CD14-positive monocyte (primary cell): ENCODE results near the gene SEMA6B. TPM values are rescaled to one million over a fixed set of nuclear protein-coding genes. Genes with fewer than 3 reads are reported as not detected.

ENCODE experiments used
- DNase-seq, 3 donors: peaks; one replicate each; pipeline ENCODE4 v3.0.0-alpha.2; 2011 to 2022
- H2AFZ ChIP-seq: 2 replicates; pipeline ENCODE4 v1.6.0; 2012; ENCODE audit warnings: mild to moderate bottlenecking, low read depth, low read length, inconsistent platforms; ENCODE audit not compliant: insufficient read depth, poor library complexity, severe bottlenecking
- H3K27ac ChIP-seq, 2 donors: 1 replicate in 1 of 2; 2 replicates in 1 of 2; pipeline ENCODE4 v1.5.1; 2012 to 2013; ENCODE audit warnings: low read length in 2 of 2, control low read depth in 1 of 2, inconsistent platforms in 1 of 2, low read depth in 1 of 2, mild to moderate bottlenecking in 1 of 2
- H3K27me3 ChIP-seq, 2 donors: one replicate each; pipeline versions ENCODE4 v1.6.0 to v1.6.1; 2011 to 2013; ENCODE audit warnings: low read length in 2 of 2; ENCODE audit not compliant: control insufficient read depth in 2 of 2, insufficient read depth in 2 of 2
- H3K36me3 ChIP-seq, 2 donors: replicated peaks in 1 of 2; 1 replicate in 1 of 2; 2 replicates in 1 of 2; pipeline versions ENCODE4 v1.5.1 to v1.6.1; 2012 to 2013; ENCODE audit warnings: low read length in 2 of 2, control low read depth in 1 of 2, inconsistent platforms in 1 of 2, mild to moderate bottlenecking in 1 of 2; ENCODE audit not compliant: insufficient read depth in 2 of 2, control insufficient read depth in 1 of 2
- H3K4me1 ChIP-seq, 2 donors: 1 replicate in 1 of 2; 2 replicates in 1 of 2; pipeline versions ENCODE4 v1.5.1 to v1.6.1; 2012 to 2013; ENCODE audit warnings: low read length in 2 of 2, control low read depth in 1 of 2, inconsistent platforms in 1 of 2, mild to moderate bottlenecking in 1 of 2, moderate library complexity in 1 of 2; ENCODE audit not compliant: insufficient read depth in 2 of 2, control insufficient read depth in 1 of 2
- H3K4me2 ChIP-seq: replicated peaks from 2 replicates; pipeline ENCODE3; 2012; ENCODE audit warnings: low read length, moderate library complexity, mild to moderate bottlenecking; ENCODE audit not compliant: poor library complexity, severe bottlenecking; ENCODE audit errors: extremely low read depth
- H3K4me3 ChIP-seq, 3 experiments: fragments of 200-600 bp in 1 of 3; sonication (generic) in 1 of 3; replicated peaks in 1 of 3; 1 replicate in 2 of 3; 2 replicates in 1 of 3; pipeline ENCODE4 v1.5.1; 2011 to 2013; ENCODE audit warnings: low read length in 3 of 3, mild to moderate bottlenecking in 3 of 3, control low read depth in 2 of 3, low read depth in 2 of 3, inconsistent platforms in 1 of 3, moderate library complexity in 1 of 3
- H3K79me2 ChIP-seq: 2 replicates; pipeline ENCODE4 v1.6.0; 2012; ENCODE audit warnings: mild to moderate bottlenecking, control low read depth, inconsistent platforms, low read length, moderate library complexity; ENCODE audit not compliant: insufficient read depth
- H3K9ac ChIP-seq: 2 replicates; pipeline ENCODE4 v1.6.0; 2017; ENCODE audit warnings: low read length, mild to moderate bottlenecking; ENCODE audit not compliant: insufficient read depth, poor library complexity, severe bottlenecking
- H3K9me3 ChIP-seq, 2 donors: replicated peaks in 1 of 2; 1 replicate in 1 of 2; 2 replicates in 1 of 2; pipeline versions ENCODE4 v1.5.1 to v1.6.1; 2012 to 2013; ENCODE audit warnings: low read length in 2 of 2, control low read depth in 1 of 2; ENCODE audit not compliant: control insufficient read depth in 1 of 2, insufficient read depth in 1 of 2
- H4K20me1 ChIP-seq: 2 replicates; pipeline ENCODE4 v1.6.0; 2012; ENCODE audit warnings: mild to moderate bottlenecking, low read length, control low read depth, moderate library complexity; ENCODE audit not compliant: insufficient read depth
- H3K27ac Mint-ChIP-seq, 7 donors: one replicate each; pipeline ENCODE4 v1.8.0; 2020; ENCODE audit warnings: mild to moderate bottlenecking in 7 of 7, mixed read lengths in 7 of 7, moderate library complexity in 6 of 7, inconsistent platforms in 2 of 7
- H3K27me3 Mint-ChIP-seq, 3 donors: one replicate each; pipeline ENCODE4 v1.8.0; 2021 to 2022; ENCODE audit warnings: low read depth in 3 of 3, mild to moderate bottlenecking in 3 of 3, mixed read lengths in 3 of 3, moderate library complexity in 3 of 3, inconsistent platforms in 1 of 3
- H3K36me3 Mint-ChIP-seq, 2 donors: one replicate each; pipeline ENCODE4 v1.8.0; 2020; ENCODE audit warnings: mixed read lengths in 2 of 2, inconsistent platforms in 1 of 2, mild to moderate bottlenecking in 1 of 2
- H3K4me1 Mint-ChIP-seq: one replicate; pipeline ENCODE4 v1.8.0; 2020; ENCODE audit warnings: mild to moderate bottlenecking, mixed read lengths
- H3K4me3 Mint-ChIP-seq, 2 donors: one replicate each; pipeline ENCODE4 v1.8.0; 2020; ENCODE audit warnings: mild to moderate bottlenecking in 2 of 2, mixed read lengths in 2 of 2, moderate library complexity in 1 of 2
- H3K9me3 Mint-ChIP-seq, 7 donors: one replicate each; pipeline ENCODE4 v1.8.0; 2020 to 2022; ENCODE audit warnings: mixed read lengths in 7 of 7, mild to moderate bottlenecking in 6 of 7, moderate library complexity in 6 of 7, inconsistent platforms in 2 of 7
- WGBS: methylation state at CpG from one replicate; pipeline ENCODE4 v1.1.5; 2013; ENCODE audit warnings: missing lambda C conversion rate; ENCODE audit not compliant: insufficient coverage; 5-methylcytosine and 5-hydroxymethylcytosine counted together
- intact Hi-C, 2 donors: fragments of 100-400 bp; cut with micrococcal nuclease; formaldehyde crosslinking; loops; one replicate each; pipeline versions ENCODE4 v1.15.0 to v1.15.1; 2023
- polyA plus RNA-seq, 3 donors: library from polyadenylated mRNA; depleted of rRNA in 1 of 3; unstranded in 2 of 3; stranded (reverse) in 1 of 3; fragments of 300-500 nt in 2 of 3; fragments of >200 nt in 1 of 3; fragmentation: Illumina TruSeq in 2 of 3; gene quantifications; 1 replicate in 2 of 3; 2 replicates in 1 of 3; pipeline ENCODE4 v1.2.3, GENCODE V29; 2012 to 2021
- TF ChIP-seq, protein P1 (sequence below): fragments of 200-600 bp; IDR thresholded peaks from one replicate; pipeline ENCODE4 v1.8.0; 2022; ENCODE audit warnings: antibody characterized with exemption, mild to moderate bottlenecking

SEMA6B gene
- polyA plus RNA-seq, 3 donors, result 0.12 to 1.6 (median 0.87) TPM

DNA sequence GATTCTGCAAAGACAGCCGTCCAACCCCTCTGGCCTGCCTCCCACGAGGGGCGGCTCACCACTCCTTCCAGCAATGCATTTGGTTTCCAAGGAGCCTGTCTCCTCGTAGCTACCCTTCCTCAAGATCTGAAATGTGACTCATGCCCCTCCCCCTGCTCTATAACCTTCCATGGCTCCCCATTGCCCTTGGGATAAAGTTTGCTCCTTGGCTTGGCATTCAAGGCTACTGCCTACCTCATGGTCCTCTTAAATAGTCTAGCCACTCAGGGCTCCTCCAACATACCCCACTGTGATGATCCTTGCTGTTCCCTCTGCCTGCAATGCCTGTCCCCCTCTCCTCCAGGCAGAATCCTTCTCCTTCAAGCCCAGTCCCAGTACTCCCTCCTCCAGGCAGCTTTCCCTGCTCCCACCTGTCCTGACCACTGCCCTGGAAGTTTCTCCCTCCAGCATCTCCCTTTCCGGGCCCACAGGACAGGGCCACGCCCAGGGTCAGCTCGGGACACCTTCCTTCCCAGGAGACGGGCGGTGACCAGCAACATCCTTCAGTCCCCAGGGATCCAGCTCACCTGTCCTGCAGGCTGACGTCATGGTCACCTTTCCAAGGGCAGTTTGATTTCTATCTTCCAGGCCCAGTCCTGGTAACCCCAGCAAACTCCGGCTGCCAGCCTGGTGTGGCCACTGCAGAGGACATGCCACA, 19.2 kb upstream of the SEMA6B start:
- Histone ChIP-seq H3K36me3 (no peaks in the 10 kb centered on the region), H3K27me3 (peaks cover 26 to 89% of the 10 kb centered on the region in 2 donors), H3K9ac (no peak overlapping the region), H3K79me2 (no peaks in the 10 kb centered on the region), H4K20me1 (no peaks in the 10 kb centered on the region), H2AFZ (no peak overlapping the region), H3K4me2 (no peak overlapping the region), H3K4me3 (no peak overlapping the region), H3K27ac (no peak overlapping the region), H3K9me3 (peaks cover 0 to 21% of the 10 kb centered on the region in 2 donors), H3K4me1 (no peaks in the 10 kb centered on the region)
- WGBS, result 84% methylated on average over 11 of the region's 11 CpGs
- Mint-ChIP-seq H3K9me3 (peaks cover 2 to 24% (median 8%) of the 10 kb centered on the region in 7 donors), H3K27ac (no peak overlapping the region), H3K36me3 (peaks cover 3 to 4% of the 10 kb centered on the region in 2 donors), H3K4me3 (peak overlapping the region in 1 of 2 donors; percentile 72), H3K27me3 (peaks cover 66 to 93% (median 83%) of the 10 kb centered on the region in 3 donors), H3K4me1 (peaks cover 12% of the 10 kb centered on the region)
- DNase-seq, result no peak
- TF ChIP-seq, protein P1, sequence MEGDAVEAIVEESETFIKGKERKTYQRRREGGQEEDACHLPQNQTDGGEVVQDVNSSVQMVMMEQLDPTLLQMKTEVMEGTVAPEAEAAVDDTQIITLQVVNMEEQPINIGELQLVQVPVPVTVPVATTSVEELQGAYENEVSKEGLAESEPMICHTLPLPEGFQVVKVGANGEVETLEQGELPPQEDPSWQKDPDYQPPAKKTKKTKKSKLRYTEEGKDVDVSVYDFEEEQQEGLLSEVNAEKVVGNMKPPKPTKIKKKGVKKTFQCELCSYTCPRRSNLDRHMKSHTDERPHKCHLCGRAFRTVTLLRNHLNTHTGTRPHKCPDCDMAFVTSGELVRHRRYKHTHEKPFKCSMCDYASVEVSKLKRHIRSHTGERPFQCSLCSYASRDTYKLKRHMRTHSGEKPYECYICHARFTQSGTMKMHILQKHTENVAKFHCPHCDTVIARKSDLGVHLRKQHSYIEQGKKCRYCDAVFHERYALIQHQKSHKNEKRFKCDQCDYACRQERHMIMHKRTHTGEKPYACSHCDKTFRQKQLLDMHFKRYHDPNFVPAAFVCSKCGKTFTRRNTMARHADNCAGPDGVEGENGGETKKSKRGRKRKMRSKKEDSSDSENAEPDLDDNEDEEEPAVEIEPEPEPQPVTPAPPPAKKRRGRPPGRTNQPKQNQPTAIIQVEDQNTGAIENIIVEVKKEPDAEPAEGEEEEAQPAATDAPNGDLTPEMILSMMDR, result no peak
- intact Hi-C loops, result loop anchor here (5.0 kb wide), 1 partner anchor 54 kb away; no protein-coding TSS in a partner anchor

DNA sequence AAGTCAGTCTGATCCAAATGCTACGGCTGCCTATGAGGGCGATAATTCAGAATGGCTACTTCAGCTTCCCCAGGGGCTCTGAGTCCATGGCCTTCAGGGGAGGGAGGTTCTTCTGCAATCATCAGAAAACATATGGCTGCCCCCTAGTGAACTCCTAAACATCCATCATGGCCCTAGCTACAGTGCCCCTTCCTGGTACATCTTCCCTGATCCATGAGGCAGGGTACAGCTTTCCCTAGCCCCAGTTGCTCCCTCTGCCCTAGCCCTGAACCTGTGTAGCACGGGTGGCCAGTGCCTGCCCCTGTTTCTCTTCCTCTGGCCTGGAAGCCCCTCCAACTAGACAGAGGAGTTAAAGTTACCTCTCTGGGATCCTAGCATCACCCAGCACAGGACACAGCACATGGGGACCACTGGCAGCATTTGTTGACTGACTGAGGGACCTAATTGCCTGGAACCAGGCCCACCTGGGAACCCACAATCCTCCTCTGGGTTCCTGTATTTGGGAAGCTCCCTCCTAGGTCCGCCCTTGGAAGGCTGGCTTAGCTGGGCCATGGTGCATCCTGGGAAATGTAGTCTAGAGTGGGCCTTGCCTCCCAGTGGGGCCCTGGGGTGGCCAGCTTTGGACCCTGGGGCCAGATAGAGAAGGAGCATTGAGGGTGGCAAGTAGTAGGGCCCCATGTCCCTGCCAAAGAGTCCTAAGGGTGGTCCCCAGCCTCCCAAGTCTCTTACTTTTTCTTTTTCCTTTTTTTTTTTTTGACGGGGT, 17.7 kb upstream of the SEMA6B start:
- Histone ChIP-seq H3K4me1 (no peaks in the 10 kb centered on the region), H3K27me3 (peaks cover 19 to 76% of the 10 kb centered on the region in 2 donors), H3K36me3 (no peaks in the 10 kb centered on the region), H3K9me3 (peaks cover 0 to 19% of the 10 kb centered on the region in 2 donors), H3K4me3 (no peak overlapping the region), H3K79me2 (no peaks in the 10 kb centered on the region), H3K27ac (no peak overlapping the region), H2AFZ (no peak overlapping the region), H3K4me2 (no peak overlapping the region), H4K20me1 (no peaks in the 10 kb centered on the region), H3K9ac (no peak overlapping the region)
- peaks cover 0 to 22% (median 4%) of the 10 kb centered on the region in 7 donors for H3K9me3 Mint-ChIP-seq
- intact Hi-C loops, result loop anchor here (5.0 kb wide), 1 partner anchor 55 kb away; no protein-coding TSS in a partner anchor
- no peak overlapping the region for H3K4me3 Mint-ChIP-seq
- peaks cover 12% of the 10 kb centered on the region for H3K4me1 Mint-ChIP-seq
- no peak for DNase-seq
- H3K27me3 Mint-ChIP-seq, result peaks cover 53 to 80% (median 73%) of the 10 kb centered on the region in 3 donors
- H3K27ac Mint-ChIP-seq, result peak overlapping the region in 1 of 7 donors; percentile 35
- peaks cover 3 to 4% of the 10 kb centered on the region in 2 donors for H3K36me3 Mint-ChIP-seq
- 71% methylated on average over 2 of the region's 5 CpGs for WGBS
- TF ChIP-seq, protein P1, result no peak
